Measurements from ENCODE around the gene SLC22A23. TPM values are rescaled to one million over a fixed set of nuclear protein-coding genes. Genes with fewer than 3 reads are reported as not detected.
A peak's percentile ranks its signal among the peaks of the same experiment; 100 is the strongest.

SLC22A23 gene
- total RNA-seq, 1 donor = 18.1 TPM

DNA sequence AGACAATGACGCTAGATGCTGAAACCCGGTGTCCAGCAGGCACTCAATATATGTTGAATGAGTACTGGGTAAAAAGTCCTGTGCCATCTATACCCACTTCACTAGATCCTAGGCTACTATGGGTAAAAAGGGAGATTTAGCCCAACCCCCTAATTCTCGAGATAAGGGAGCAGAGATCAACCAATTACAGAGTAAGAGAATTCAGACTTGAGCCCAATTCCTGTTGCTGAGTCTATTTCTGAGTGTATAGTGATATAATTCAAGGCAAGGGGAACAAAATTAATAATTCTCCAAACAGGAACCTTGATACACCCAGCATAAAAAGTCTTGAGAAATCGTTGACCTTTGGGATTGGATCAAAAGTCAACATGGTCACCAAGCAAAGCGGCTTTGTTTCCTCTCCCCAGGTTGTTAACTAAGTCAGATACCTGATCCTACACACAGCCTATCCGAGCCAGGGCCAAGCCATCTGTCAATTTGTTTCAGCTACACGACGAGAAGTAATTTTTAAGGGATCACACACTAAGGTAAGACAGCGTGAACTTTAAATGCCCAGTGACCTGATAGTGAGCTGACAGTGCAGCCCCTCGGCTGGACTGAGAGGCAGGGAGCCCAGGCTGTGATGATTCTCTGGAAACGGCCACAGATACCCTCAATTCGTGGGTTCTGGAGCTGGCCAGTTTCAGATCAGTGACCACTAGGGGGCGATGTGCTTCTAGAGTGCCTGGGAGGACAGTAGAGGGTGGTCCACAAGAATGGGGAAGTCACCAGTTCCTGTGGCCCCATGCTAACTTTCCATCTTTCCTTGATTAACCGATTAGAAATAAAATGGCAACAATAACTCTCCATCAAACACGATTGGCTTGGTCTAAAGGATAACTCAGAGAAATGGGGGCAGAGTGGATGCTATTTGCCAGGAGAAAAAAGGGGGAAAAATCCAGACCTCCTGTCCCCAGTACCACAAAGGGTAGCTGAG, 46.2 kb downstream of the SLC22A23 start:
- Histone ChIP-seq H3K27ac (ENCODE audit: low read depth, low read length) (no peak overlapping the region), H3K9me3 (ENCODE audit: low read depth, low read length) (no peaks in the 10 kb centered on the region), H2AFZ (ENCODE audit: low read length) (no peak overlapping the region), H3K4me1 (ENCODE audit: insufficient read depth, low read length) (peaks cover 8% of the 10 kb centered on the region), H3K36me3 (ENCODE audit: insufficient read depth, low read length) (no peaks in the 10 kb centered on the region), H3K79me2 (ENCODE audit: insufficient read depth, low read length) (no peaks in the 10 kb centered on the region), H3K27me3 (ENCODE audit: insufficient read depth, low read length) (no peaks in the 10 kb centered on the region), H3K4me2 (ENCODE audit: insufficient read depth, low read length) (no peak overlapping the region), H3K4me3 (ENCODE audit: insufficient read depth, low read length) (no peak overlapping the region), H4K20me1 (ENCODE audit: insufficient read depth, low read length) (no peaks in the 10 kb centered on the region)
- no peak for DNase-seq (ENCODE audit: insufficient read length, low spot score, missing footprints)
- TF ChIP-seq, protein P1, sequence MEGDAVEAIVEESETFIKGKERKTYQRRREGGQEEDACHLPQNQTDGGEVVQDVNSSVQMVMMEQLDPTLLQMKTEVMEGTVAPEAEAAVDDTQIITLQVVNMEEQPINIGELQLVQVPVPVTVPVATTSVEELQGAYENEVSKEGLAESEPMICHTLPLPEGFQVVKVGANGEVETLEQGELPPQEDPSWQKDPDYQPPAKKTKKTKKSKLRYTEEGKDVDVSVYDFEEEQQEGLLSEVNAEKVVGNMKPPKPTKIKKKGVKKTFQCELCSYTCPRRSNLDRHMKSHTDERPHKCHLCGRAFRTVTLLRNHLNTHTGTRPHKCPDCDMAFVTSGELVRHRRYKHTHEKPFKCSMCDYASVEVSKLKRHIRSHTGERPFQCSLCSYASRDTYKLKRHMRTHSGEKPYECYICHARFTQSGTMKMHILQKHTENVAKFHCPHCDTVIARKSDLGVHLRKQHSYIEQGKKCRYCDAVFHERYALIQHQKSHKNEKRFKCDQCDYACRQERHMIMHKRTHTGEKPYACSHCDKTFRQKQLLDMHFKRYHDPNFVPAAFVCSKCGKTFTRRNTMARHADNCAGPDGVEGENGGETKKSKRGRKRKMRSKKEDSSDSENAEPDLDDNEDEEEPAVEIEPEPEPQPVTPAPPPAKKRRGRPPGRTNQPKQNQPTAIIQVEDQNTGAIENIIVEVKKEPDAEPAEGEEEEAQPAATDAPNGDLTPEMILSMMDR (IDR thresholded peaks at IDR 0.05; ENCODE audit: extremely low read depth, low read depth, low read length) = peak; percentile 91

DNA sequence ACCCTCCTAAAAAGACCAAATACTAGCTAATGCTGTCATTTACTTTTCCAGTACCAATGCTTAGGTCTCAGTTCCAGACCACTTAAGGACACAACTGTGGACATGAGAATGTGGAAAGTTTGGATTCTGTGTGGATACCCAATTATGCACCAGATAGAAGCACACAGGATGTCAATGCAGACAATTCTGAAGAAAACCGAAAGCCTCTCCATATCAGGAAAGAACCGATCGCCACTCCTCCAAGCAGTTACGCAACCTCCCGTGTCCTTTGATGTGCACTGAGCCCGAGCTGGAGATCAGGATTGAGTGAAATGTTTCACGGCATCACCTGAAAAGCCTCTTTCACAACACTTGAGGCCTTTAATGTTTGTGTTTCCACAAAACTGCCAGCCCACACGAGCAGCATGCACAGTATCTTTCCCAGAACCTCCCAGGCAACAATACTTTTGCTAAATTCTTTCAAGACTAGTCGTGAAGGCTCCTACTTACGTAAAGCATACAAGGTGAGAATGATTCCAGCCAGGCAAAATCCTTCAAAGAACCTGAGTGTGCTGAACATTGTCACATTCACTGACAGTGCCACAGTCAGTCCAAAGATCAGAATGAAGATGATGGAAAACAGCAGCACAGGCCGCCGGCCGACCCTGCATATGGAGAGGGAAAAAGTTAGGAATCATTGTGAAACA, 47.0 kb downstream of the SLC22A23 start:
- Histone ChIP-seq H3K4me2 (ENCODE audit: insufficient read depth, low read length) (no peak overlapping the region), H3K27me3 (ENCODE audit: insufficient read depth, low read length) (no peaks in the 10 kb centered on the region), H3K4me1 (ENCODE audit: insufficient read depth, low read length) (peaks cover 15% of the 10 kb centered on the region), H2AFZ (ENCODE audit: low read length) (no peak overlapping the region), H3K36me3 (ENCODE audit: insufficient read depth, low read length) (no peaks in the 10 kb centered on the region), H4K20me1 (ENCODE audit: insufficient read depth, low read length) (no peaks in the 10 kb centered on the region), H3K79me2 (ENCODE audit: insufficient read depth, low read length) (no peaks in the 10 kb centered on the region), H3K9me3 (ENCODE audit: low read depth, low read length) (no peaks in the 10 kb centered on the region), H3K27ac (ENCODE audit: low read depth, low read length) (no peak overlapping the region), H3K4me3 (ENCODE audit: insufficient read depth, low read length) (no peak overlapping the region)
- no peak for DNase-seq (ENCODE audit: insufficient read length, low spot score, missing footprints)
- TF ChIP-seq, protein P1 (IDR thresholded peaks at IDR 0.05; ENCODE audit: extremely low read depth, low read depth, low read length) = no peak

DNA sequence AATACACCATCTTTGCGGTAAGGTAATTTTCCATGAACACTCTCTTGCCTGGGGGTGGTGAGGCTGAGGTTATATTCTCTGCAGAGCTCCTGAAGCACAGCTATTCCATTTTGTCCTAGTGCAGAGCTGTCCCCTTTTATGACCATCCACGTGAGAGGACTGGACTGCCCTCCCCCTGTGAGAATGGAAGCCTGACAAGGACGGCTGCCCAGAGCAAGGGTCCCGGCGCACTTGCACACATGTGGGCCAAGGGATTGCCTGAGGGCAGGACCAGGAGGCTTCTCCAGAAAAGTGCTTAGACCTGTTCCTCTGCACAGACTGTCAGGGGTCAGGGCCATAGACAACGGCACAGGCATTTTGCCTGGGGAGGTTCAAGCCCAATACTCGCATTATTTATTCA, 48.2 kb downstream of the SLC22A23 start:
- no peaks in the 10 kb centered on the region for H3K36me3 ChIP-seq (ENCODE audit: insufficient read depth, low read length)
- H3K27me3 ChIP-seq (ENCODE audit: insufficient read depth, low read length) = no peaks in the 10 kb centered on the region
- peaks cover 15% of the 10 kb centered on the region for H3K4me1 ChIP-seq (ENCODE audit: insufficient read depth, low read length)
- H3K4me2 ChIP-seq (ENCODE audit: insufficient read depth, low read length) = no peak overlapping the region
- TF ChIP-seq, protein P1 (IDR thresholded peaks at IDR 0.05; ENCODE audit: extremely low read depth, low read depth, low read length) = no peak
- no peaks in the 10 kb centered on the region for H4K20me1 ChIP-seq (ENCODE audit: insufficient read depth, low read length)
- no peak overlapping the region for H3K27ac ChIP-seq (ENCODE audit: low read depth, low read length)
- no peak overlapping the region for H2AFZ ChIP-seq (ENCODE audit: low read length)
- no peak overlapping the region for H3K4me3 ChIP-seq (ENCODE audit: insufficient read depth, low read length)
- DNase-seq (ENCODE audit: insufficient read length, low spot score, missing footprints) = no peak
- no peaks in the 10 kb centered on the region for H3K9me3 ChIP-seq (ENCODE audit: low read depth, low read length)
- H3K79me2 ChIP-seq (ENCODE audit: insufficient read depth, low read length) = no peaks in the 10 kb centered on the region

DNA sequence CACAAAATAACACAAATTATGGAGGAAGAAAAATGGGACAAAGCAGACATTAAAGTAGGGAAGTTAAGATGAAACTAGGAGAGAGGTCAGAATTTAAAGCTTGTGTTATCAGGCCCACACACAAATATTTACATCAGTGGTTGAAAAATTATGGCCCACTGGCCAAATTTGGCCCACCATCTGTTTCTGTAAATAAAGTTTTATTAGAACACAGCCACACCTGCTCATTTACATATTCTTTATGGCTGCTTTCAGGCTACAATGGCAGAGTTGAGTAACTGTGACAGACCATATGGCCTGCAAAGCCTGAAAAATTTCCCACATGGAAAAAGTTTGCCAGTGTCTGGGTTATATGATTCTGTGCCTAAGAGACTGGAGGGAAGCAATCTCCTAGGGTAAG, 49.0 kb downstream of the SLC22A23 start:
- H3K9me3 ChIP-seq (ENCODE audit: low read depth, low read length) = no peaks in the 10 kb centered on the region
- H2AFZ ChIP-seq (ENCODE audit: low read length) = no peak overlapping the region
- no peaks in the 10 kb centered on the region for H3K79me2 ChIP-seq (ENCODE audit: insufficient read depth, low read length)
- H3K27me3 ChIP-seq (ENCODE audit: insufficient read depth, low read length) = no peaks in the 10 kb centered on the region
- H4K20me1 ChIP-seq (ENCODE audit: insufficient read depth, low read length) = no peaks in the 10 kb centered on the region
- no peak for DNase-seq (ENCODE audit: insufficient read length, low spot score, missing footprints)
- no peak overlapping the region for H3K4me3 ChIP-seq (ENCODE audit: insufficient read depth, low read length)
- H3K4me2 ChIP-seq (ENCODE audit: insufficient read depth, low read length) = no peak overlapping the region
- no peaks in the 10 kb centered on the region for H3K36me3 ChIP-seq (ENCODE audit: insufficient read depth, low read length)
- no peak overlapping the region for H3K27ac ChIP-seq (ENCODE audit: low read depth, low read length)
- TF ChIP-seq, protein P1 (IDR thresholded peaks at IDR 0.05; ENCODE audit: extremely low read depth, low read depth, low read length) = no peak
- H3K4me1 ChIP-seq (ENCODE audit: insufficient read depth, low read length) = peaks cover 15% of the 10 kb centered on the region

Data from osteoblast (primary cell).